ENCODE results near the gene HASPIN. TPM values are rescaled to one million over a fixed set of nuclear protein-coding genes. Genes with fewer than 3 reads are reported as not detected.

Gene HASPIN
- total RNA-seq, 1 donor from 2014 or later: 8.5 TPM

GRCh38 chr17:3735515-3735914 is 11.8 kb downstream of the HASPIN start:
- Mint-ChIP-seq H3K4me1 (ENCODE audit: low read depth) (peaks cover 10% of the 10 kb centered on the region), H3K27me3 (peaks cover 15% of the 10 kb centered on the region), H3K27ac (no peak overlapping the region), H3K9me3 (ENCODE audit: low read depth) (no peaks in the 10 kb centered on the region), H3K4me3 (ENCODE audit: low read depth) (no peak overlapping the region), H3K36me3 (ENCODE audit: insufficient read depth) (no peaks in the 10 kb centered on the region)
- no peak for DNase-seq (ENCODE audit: low spot score, unreplicated experiment)
- TF ChIP-seq CTCF (IDR thresholded peaks at IDR 0.05; ENCODE audit: unreplicated experiment): no peak

DNA sequence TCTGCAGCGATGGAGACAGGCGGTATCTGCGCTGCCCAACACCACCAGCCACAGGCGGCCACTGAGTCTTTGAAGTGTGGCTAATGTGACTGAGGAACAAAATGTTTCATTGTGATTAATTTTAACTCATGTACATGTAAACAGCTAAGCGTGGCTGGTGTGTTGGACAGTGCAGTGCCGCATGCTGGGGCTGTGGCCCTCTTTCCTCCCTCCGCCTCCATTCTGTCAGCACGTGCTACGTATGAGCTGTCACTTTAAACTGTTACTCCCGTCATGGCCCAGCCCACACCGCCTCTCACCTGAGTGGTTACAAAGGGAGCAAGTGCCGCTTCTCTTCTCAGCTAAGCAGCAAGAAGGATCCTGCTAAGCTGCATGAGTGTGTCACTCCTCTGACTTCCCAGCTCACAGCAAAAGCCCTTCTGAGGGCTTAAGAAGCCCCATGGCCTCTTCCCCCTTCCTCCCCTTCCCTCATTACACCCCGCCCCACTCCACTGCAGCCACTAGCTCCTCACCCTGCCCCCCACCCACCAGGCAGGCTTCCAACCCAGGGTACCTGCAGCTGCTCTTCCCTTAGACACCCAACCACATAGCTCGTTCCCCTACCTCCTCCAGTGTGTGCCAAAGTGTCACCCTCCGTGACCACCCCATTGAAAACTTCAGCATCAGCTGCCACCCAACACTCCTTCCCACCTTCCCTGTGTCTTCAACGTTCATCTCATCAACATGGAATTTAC is 15.0 kb downstream of the HASPIN start:
- Mint-ChIP-seq H3K27me3 (peaks cover 15% of the 10 kb centered on the region), H3K4me3 (ENCODE audit: low read depth) (no peak overlapping the region), H3K4me1 (ENCODE audit: low read depth) (peaks cover 10% of the 10 kb centered on the region), H3K9me3 (ENCODE audit: low read depth) (no peaks in the 10 kb centered on the region), H3K27ac (no peak overlapping the region), H3K36me3 (ENCODE audit: insufficient read depth) (no peaks in the 10 kb centered on the region)
- DNase-seq (ENCODE audit: low spot score, unreplicated experiment): no peak
- TF ChIP-seq CTCF (IDR thresholded peaks at IDR 0.05; ENCODE audit: unreplicated experiment): no peak

GRCh38 chr17:3739422-3740124 is 15.9 kb downstream of the HASPIN start:
- DNase-seq (ENCODE audit: low spot score, unreplicated experiment): no peak
- Mint-ChIP-seq H3K4me1 (ENCODE audit: low read depth) (peaks cover 10% of the 10 kb centered on the region), H3K27me3 (peaks cover 15% of the 10 kb centered on the region), H3K27ac (no peak overlapping the region), H3K36me3 (ENCODE audit: insufficient read depth) (no peaks in the 10 kb centered on the region), H3K4me3 (ENCODE audit: low read depth) (no peak overlapping the region), H3K9me3 (ENCODE audit: low read depth) (no peaks in the 10 kb centered on the region)
- no peak for TF ChIP-seq CTCF (IDR thresholded peaks at IDR 0.05; ENCODE audit: unreplicated experiment)

- DNase-seq (ENCODE audit: low spot score, unreplicated experiment): no peak
- Mint-ChIP-seq H3K9me3 (ENCODE audit: low read depth) (no peaks in the 10 kb centered on the region), H3K27me3 (peaks cover 17% of the 10 kb centered on the region), H3K36me3 (ENCODE audit: insufficient read depth) (no peaks in the 10 kb centered on the region), H3K4me1 (ENCODE audit: low read depth) (peaks cover 10% of the 10 kb centered on the region), H3K27ac (no peak overlapping the region), H3K4me3 (ENCODE audit: low read depth) (no peak overlapping the region)
- TF ChIP-seq CTCF (IDR thresholded peaks at IDR 0.05; ENCODE audit: unreplicated experiment): no peak
Observed at GRCh38 chr17:3740611-3741073, 16.9 kb downstream of the HASPIN start.

GRCh38 chr17:3744014-3744413 is 20.3 kb downstream of the HASPIN start:
- Mint-ChIP-seq H3K4me1 (ENCODE audit: low read depth) (peaks cover 3% of the 10 kb centered on the region), H3K27ac (no peak overlapping the region), H3K27me3 (peaks cover 10% of the 10 kb centered on the region), H3K36me3 (ENCODE audit: insufficient read depth) (no peaks in the 10 kb centered on the region), H3K4me3 (ENCODE audit: low read depth) (no peak overlapping the region), H3K9me3 (ENCODE audit: low read depth) (no peaks in the 10 kb centered on the region)
- no peak for DNase-seq (ENCODE audit: low spot score, unreplicated experiment)
- TF ChIP-seq CTCF (IDR thresholded peaks at IDR 0.05; ENCODE audit: unreplicated experiment): no peak
